Measurements from ENCODE around the gene SLC7A4. TPM values are rescaled to one million over a fixed set of nuclear protein-coding genes. Genes with fewer than 3 reads are reported as not detected.
A peak's percentile ranks its signal among the peaks of the same experiment; 100 is the strongest.

SLC7A4 gene
- total and polyA plus RNA-seq, 3 donors from 2014 or later, result 54.8 to 64.8 (median 60.3) TPM

GRCh38 chr22:20989323-20990138 is 42.8 kb downstream of the SLC7A4 start:
- intact Hi-C loops (cut with DNase I; ENCODE audit: low total_unique reads), result no loop called here
- no peak overlapping the region for H3K4me3 ChIP-seq
- peaks cover 22% of the 10 kb centered on the region for H3K4me1 ChIP-seq
- WGBS, 2 donors, result 53 to 69% methylated on average over 14 to 17 of the region's 17 CpGs
- TF ChIP-seq CTCF (IDR thresholded peaks at IDR 0.05) (no peak), POLR2A (IDR thresholded peaks at IDR 0.05) (no peak)
- no peaks in the 10 kb centered on the region for H3K36me3 ChIP-seq (ENCODE audit: low read depth, missing control alignments)
- H3K27me3 ChIP-seq, result no peaks in the 10 kb centered on the region
- H3K9me3 ChIP-seq, result no peaks in the 10 kb centered on the region
- peak; percentile 41 for DNase-seq
- peak overlapping the region; percentile 50 to 63 for H3K27ac ChIP-seq

GRCh38 chr22:20988573-20989322 is 43.6 kb downstream of the SLC7A4 start:
- TF ChIP-seq CTCF (IDR thresholded peaks at IDR 0.05) (no peak), POLR2A (IDR thresholded peaks at IDR 0.05) (no peak)
- H3K27me3 ChIP-seq, result no peaks in the 10 kb centered on the region
- no peak for DNase-seq
- H3K4me3 ChIP-seq, result no peak overlapping the region
- intact Hi-C loops (cut with DNase I; ENCODE audit: low total_unique reads), result no loop called here
- H3K4me1 ChIP-seq, result peaks cover 22% of the 10 kb centered on the region
- H3K9me3 ChIP-seq, result no peaks in the 10 kb centered on the region
- 91 to 96% methylated on average over 10 to 16 of the region's 16 CpGs for WGBS, 2 donors
- H3K36me3 ChIP-seq (ENCODE audit: low read depth, missing control alignments), result no peaks in the 10 kb centered on the region
- peak overlapping the region in 1 of 2 donors; percentile 50 for H3K27ac ChIP-seq

- 93 to 94% methylated on average over 14 of the region's 14 CpGs for WGBS, 2 donors
- no peak for TF ChIP-seq POLR2A (IDR thresholded peaks at IDR 0.05)
- no peak for TF ChIP-seq CTCF (IDR thresholded peaks at IDR 0.05)
- Histone ChIP-seq H3K9me3 (no peaks in the 10 kb centered on the region), H3K27me3 (no peaks in the 10 kb centered on the region), H3K36me3 (ENCODE audit: low read depth, missing control alignments) (no peaks in the 10 kb centered on the region), H3K4me1 (peaks cover 30% of the 10 kb centered on the region), H3K27ac (no peak overlapping the region), H3K4me3 (no peak overlapping the region)
- no peak for DNase-seq
- intact Hi-C loops (cut with DNase I; ENCODE audit: low total_unique reads), result no loop called here
These were observed 45.0 kb downstream of the SLC7A4 start for GRCh38 chr22:20987375-20987774.

GRCh38 chr22:20986365-20986764 is 46.0 kb downstream of the SLC7A4 start:
- Histone ChIP-seq H3K36me3 (ENCODE audit: low read depth, missing control alignments) (no peaks in the 10 kb centered on the region), H3K27me3 (no peaks in the 10 kb centered on the region), H3K4me3 (no peak overlapping the region), H3K4me1 (peaks cover 32% of the 10 kb centered on the region), H3K27ac (no peak overlapping the region), H3K9me3 (no peaks in the 10 kb centered on the region)
- 80 to 84% methylated on average over 1 of the region's 1 CpG for WGBS, 2 donors
- TF ChIP-seq CTCF (IDR thresholded peaks at IDR 0.05), result no peak
- no peak for TF ChIP-seq POLR2A (IDR thresholded peaks at IDR 0.05)
- intact Hi-C loops (cut with DNase I; ENCODE audit: low total_unique reads), result no loop called here
- no peak for DNase-seq

Measured in testis (tissue), 3 donors.